Measurements from ENCODE around the gene CYP4F22.
"Not testable (repeated sequence)": the region's sequence is repeated elsewhere in the genome, so short reads cannot be mapped to it uniquely, and the experiment has no call there.

Gene CYP4F22

GRCh38 chr19:15498910-15499309 is 9.4 kb upstream of the CYP4F22 start:
- H3K4me3 ChIP-seq (ENCODE audit: low read length): no peak overlapping the region
- no peak for TF ChIP-seq CTCF (conservative IDR thresholded peaks at IDR 0.05; ENCODE audit: low read length)
- no peak for DNase-seq (ENCODE audit: low read depth)

- DNase-seq (ENCODE audit: low read depth): no peak
- H3K4me3 ChIP-seq (ENCODE audit: low read length): no peak overlapping the region
- TF ChIP-seq CTCF (conservative IDR thresholded peaks at IDR 0.05; ENCODE audit: low read length): no peak
Observed at GRCh38 chr19:15501596-15501995, 6.7 kb upstream of the CYP4F22 start.

GRCh38 chr19:15502264-15502663 is 6.1 kb upstream of the CYP4F22 start:
- DNase-seq (ENCODE audit: low read depth): no peak

GRCh38 chr19:15506074-15506571 is 2.2 kb upstream of the CYP4F22 start:
- no peak overlapping the region for H3K4me3 ChIP-seq (ENCODE audit: low read length)
- no peak for DNase-seq (ENCODE audit: low read depth)
- TF ChIP-seq CTCF (conservative IDR thresholded peaks at IDR 0.05; ENCODE audit: low read length): no peak

More at GRCh38 chr19:15502264-15502663, 6.1 kb upstream of the CYP4F22 start:
- TF ChIP-seq CTCF (conservative IDR thresholded peaks at IDR 0.05; ENCODE audit: low read length): no peak
- no peak overlapping the region for H3K4me3 ChIP-seq (ENCODE audit: low read length)

GRCh38 chr19:15507068-15508034 is 974 bp upstream of the CYP4F22 start:
- no peak overlapping the region for H3K4me3 ChIP-seq (ENCODE audit: low read length)
- DNase-seq (ENCODE audit: low read depth): no peak
- TF ChIP-seq CTCF (conservative IDR thresholded peaks at IDR 0.05; ENCODE audit: low read length): no peak

GRCh38 chr19:15511671-15512424 is 3.5 kb downstream of the CYP4F22 start:
- no peak overlapping the region for H3K4me3 ChIP-seq (ENCODE audit: low read length)
- no peak for DNase-seq (ENCODE audit: low read depth)
- TF ChIP-seq CTCF (conservative IDR thresholded peaks at IDR 0.05; ENCODE audit: low read length): no peak

- H3K4me3 ChIP-seq (ENCODE audit: low read length); DNase-seq (ENCODE audit: low read depth): not testable (repeated sequence)
Observed at GRCh38 chr19:15515227-15515625, 6.9 kb downstream of the CYP4F22 start.

Measured in AG10803 (cell line).